Measurements from ENCODE around the gene DIDO1. TPM values are rescaled to one million over a fixed set of nuclear protein-coding genes. Genes with fewer than 3 reads are reported as not detected.

Gene DIDO1
- total and polyA plus RNA-seq, 2 of the 13 experiments (the other 11 are each of a cell fraction or from before 2014, with no cell fraction given): 75.0 to 75.1 TPM

GRCh38 chr20:62907384-62908317, 18.7 kb downstream of the DIDO1 start (continued):
- no peak for TF ChIP-seq HOXA5 (CRISPR knock-in tag; IDR thresholded peaks at IDR 0.05)
- no peak for TF ChIP-seq AKAP8 (CRISPR knock-in tag; IDR thresholded peaks at IDR 0.05)
- no peak for TF ChIP-seq KLF6 (CRISPR knock-in tag; IDR thresholded peaks at IDR 0.05)
- peak; percentile 34; the same call in 1 of the 2 replicates for TF ChIP-seq SALL1 (CRISPR knock-in tag; IDR thresholded peaks at IDR 0.05)
- no peak for TF ChIP-seq GPBP1L1 (CRISPR knock-in tag; IDR thresholded peaks at IDR 0.05)
- TF ChIP-seq ZNF646 (CRISPR knock-in tag; IDR thresholded peaks at IDR 0.05): no peak
- TF ChIP-seq FOSL2 (CRISPR knock-in tag; IDR thresholded peaks at IDR 0.05): peak; percentile 28; the same call in 1 of the 2 replicates
- TF ChIP-seq TARDBP (CRISPR knock-in tag; IDR thresholded peaks at IDR 0.05): no peak
- 0 out of 2 replicates have a peak, but pooled peaks have one; percentile 13 for TF ChIP-seq DZIP1 (CRISPR knock-in tag; IDR thresholded peaks at IDR 0.05)
- no peak for TF ChIP-seq ZNF777 (CRISPR knock-in tag; IDR thresholded peaks at IDR 0.05)
- TF ChIP-seq NFAT5 (CRISPR knock-in tag; IDR thresholded peaks at IDR 0.05): no peak
- TF ChIP-seq CHD2 (IDR thresholded peaks at IDR 0.05; ENCODE audit: low read depth, low read length): no peak

Data from HepG2 (cell line).